Mesodermal cell (in vitro differentiated cells): ENCODE measurements around the gene SLC26A8.
"Not testable (repeated sequence)": the region's sequence is repeated elsewhere in the genome, so short reads cannot be mapped to it uniquely, and the experiment has no call there.

Source experiments
- H3K27ac ChIP-seq: 2 replicates; pipeline ENCODE4 v1.7.0; 2013; ENCODE audit warnings: mild to moderate bottlenecking, low read depth, low read length, moderate library complexity; ENCODE audit not compliant: severe bottlenecking
- H3K36me3 ChIP-seq: 2 replicates; pipeline ENCODE4 v1.7.1; 2013; ENCODE audit warnings: mild to moderate bottlenecking, low read length, moderate library complexity; ENCODE audit not compliant: control insufficient read depth, insufficient read depth
- H3K4me1 ChIP-seq: one replicate; pipeline ENCODE4 v1.7.1; 2013; ENCODE audit warnings: mild to moderate bottlenecking, low read length; ENCODE audit not compliant: insufficient read depth, control insufficient read depth, poor library complexity, severe bottlenecking
- H3K4me3 ChIP-seq: 2 replicates; pipeline ENCODE4 v1.7.0; 2013; ENCODE audit warnings: low read length, control low read depth, mild to moderate bottlenecking; ENCODE audit not compliant: insufficient read depth, poor library complexity, severe bottlenecking; ENCODE audit errors: extremely low read depth
- H3K9me3 ChIP-seq: 2 replicates; pipeline ENCODE4 v1.7.1; 2013; ENCODE audit warnings: mild to moderate bottlenecking, low read length, moderate library complexity; ENCODE audit not compliant: control insufficient read depth
- WGBS, 2 experiments: methylation state at CpG; one replicate each; pipeline ENCODE4 v1.1.5; 2013; ENCODE audit warnings: missing lambda C conversion rate in 2 of 2; ENCODE audit not compliant: insufficient coverage in 2 of 2; 5-methylcytosine and 5-hydroxymethylcytosine counted together

The SLC26A8 gene

DNA sequence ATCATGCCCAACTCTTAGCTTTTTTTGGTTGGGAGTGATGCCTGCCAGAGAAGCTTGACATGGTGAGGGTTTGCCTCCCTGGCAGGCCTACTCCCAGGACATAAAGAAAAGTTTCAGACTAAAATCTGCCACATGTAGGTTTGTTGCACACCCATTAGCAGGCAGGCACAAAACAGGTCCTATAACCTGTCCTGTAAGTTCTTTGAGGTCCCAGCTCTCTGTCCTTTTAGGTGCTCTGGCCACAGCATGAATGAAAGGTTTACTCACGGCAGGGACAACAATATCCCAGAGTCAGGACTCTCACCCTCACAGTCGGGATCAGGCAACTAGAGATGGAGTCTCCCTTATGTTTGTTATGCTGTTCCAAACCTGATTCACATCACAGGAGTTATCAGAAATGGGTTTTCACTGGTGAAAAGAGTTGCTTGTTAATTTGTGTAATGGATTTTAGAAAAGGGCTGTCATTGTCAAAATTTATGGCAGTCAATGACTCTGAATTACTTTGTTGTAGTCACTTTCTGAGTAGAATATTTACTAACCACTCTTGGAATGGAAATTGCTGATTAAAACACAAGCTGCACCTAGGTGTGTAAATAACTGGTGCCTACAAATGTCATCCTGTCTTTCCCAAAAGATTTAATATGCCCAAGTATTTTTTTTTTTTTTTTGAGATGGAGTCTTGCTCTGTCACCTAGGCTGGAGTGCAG is 97.8 kb downstream of the SLC26A8 start:
- no peaks in the 10 kb centered on the region for H3K36me3 ChIP-seq
- H3K4me1 ChIP-seq: no peaks in the 10 kb centered on the region
- no peaks in the 10 kb centered on the region for H3K9me3 ChIP-seq
- no peak overlapping the region for H3K27ac ChIP-seq
- WGBS, 2 experiments: 78% methylated on average over 2 of the region's 2 CpGs; no CpG with 5 or more reads in 1 of the 2 experiments
- H3K4me3 ChIP-seq: no peak overlapping the region

DNA sequence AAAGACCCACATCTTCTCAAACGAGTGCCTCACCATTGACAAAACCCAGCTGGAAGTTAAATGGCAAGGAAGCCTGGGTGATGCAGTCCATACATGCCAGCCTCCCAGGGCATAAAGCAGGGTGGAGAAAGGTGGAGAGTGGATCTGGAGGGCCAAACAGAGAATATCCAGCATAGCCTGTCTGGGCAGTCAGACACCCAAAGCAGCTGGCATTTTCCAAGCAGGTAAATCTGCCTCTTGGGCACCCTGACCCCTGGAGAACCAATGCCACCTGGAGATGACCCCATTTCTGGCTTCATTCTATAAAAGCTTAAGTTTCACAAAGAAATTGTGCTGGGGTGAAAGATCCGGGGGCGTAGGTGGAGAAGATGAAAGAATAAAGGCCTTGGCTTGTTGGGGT is 98.5 kb downstream of the SLC26A8 start:
- no peak overlapping the region for H3K27ac ChIP-seq
- H3K4me3 ChIP-seq: no peak overlapping the region
- no peaks in the 10 kb centered on the region for H3K36me3 ChIP-seq
- 82 to 94% methylated on average over 2 to 3 of the region's 3 CpGs for WGBS, 2 experiments
- H3K4me1 ChIP-seq: no peaks in the 10 kb centered on the region
- H3K9me3 ChIP-seq: no peaks in the 10 kb centered on the region

DNA sequence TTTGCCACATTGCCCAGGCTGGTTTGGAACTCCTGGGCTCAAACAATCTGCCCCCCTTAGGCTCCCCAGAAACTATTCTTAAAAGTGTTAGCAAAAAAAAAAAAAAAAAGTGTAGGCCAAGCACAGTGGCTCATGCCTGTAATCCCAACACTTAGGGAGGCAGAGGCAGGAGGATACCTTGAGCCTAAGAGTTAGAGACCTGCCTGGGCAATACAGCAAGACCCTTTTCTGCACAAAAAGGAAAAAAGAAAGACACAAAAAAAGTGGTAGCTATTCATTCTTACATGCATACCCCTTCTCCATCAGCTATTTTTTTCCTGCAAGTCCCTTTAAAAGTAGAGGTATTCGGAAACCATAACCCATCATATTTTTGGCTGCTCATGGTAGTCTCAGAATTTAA is 100.3 kb downstream of the SLC26A8 start:
- Histone ChIP-seq H3K36me3 (no peaks in the 10 kb centered on the region), H3K27ac (no peak overlapping the region), H3K4me3 (no peak overlapping the region), H3K4me1 (no peaks in the 10 kb centered on the region), H3K9me3 (no peaks in the 10 kb centered on the region)
- WGBS, 2 experiments: 83 to 100% methylated on average over 1 of the region's 1 CpG

GRCh38 chr6:35922139-35922554 is 102.3 kb downstream of the SLC26A8 start:
- no peaks in the 10 kb centered on the region for H3K9me3 ChIP-seq
- H3K4me1 ChIP-seq: no peaks in the 10 kb centered on the region
- no peak overlapping the region for H3K4me3 ChIP-seq
- no peak overlapping the region for H3K27ac ChIP-seq
- WGBS, 2 experiments: 78 to 94% methylated on average over 3 to 4 of the region's 5 CpGs
- peaks cover under 1% of the 10 kb centered on the region for H3K36me3 ChIP-seq

GRCh38 chr6:35920793-35921732 is 103.4 kb downstream of the SLC26A8 start, which contains the start of gene SRPK1:
TSS of gene SRPK1 (minus strand) at chr6:35921098. CDS start at chr6:35921056, 42 bp downstream.
- no peaks in the 10 kb centered on the region for H3K4me1 ChIP-seq
- H3K27ac ChIP-seq: peak within 1 kb of the TSS; percentile 18
- H3K9me3 ChIP-seq: no peaks in the 10 kb centered on the region
- H3K4me3 ChIP-seq: peak within 1 kb of the TSS; percentile 67
- 0 to 1% methylated on average over 35 to 49 of the region's 69 CpGs for WGBS, 2 experiments
- H3K36me3 ChIP-seq: peaks cover 9% of the 10 kb centered on the region

DNA sequence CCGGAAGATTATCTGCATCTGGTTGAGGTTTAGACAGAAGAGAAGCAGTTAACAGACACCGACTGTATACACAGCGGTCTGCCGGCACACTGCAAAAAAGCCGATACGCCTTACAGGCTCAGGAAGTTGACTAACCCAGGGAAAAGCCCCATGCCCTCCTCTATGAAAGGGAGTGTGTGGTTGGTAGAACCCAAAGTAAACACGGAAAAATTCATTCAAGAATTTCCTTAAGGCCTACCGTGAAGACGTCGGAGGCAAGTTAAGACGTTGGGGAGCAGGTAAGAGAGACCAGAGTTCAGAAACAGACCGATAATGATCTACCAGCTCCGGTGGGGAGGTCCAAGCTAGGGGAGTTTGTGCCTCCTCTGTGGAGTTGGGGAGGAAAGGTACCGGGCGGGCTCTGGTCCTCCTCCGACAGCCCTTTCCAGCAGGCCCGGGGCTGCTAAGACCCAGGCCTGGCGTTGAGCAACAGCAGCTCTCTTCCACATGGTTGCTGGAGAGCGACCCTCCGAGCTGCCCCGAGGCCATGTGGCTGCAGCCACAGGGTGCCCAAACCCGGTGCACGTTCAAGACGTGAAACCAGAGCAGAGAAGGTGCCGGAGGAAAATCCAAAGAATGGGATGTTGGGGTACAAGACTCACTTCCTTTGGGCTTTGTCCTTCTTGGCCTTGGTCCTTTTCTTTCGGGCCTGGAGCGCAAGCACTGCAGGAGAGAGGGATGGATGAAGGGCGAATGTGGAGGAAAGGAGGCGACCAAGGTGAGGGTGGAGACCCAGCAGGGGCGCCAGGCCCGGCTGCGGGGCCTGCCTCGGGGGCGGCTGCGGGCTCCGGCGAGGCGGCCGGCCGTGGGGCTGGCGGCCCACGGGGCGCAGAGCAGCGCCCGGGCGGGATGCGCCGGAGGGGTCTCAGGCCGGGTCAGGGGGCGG is 104.4 kb downstream of the SLC26A8 start:
- H3K27ac ChIP-seq: peak overlapping the region; percentile 18
- WGBS, 2 experiments: 0 to 1% methylated on average over 27 to 44 of the region's 50 CpGs
- H3K36me3 ChIP-seq: peaks cover 18% of the 10 kb centered on the region
- peak overlapping the region; percentile 67 for H3K4me3 ChIP-seq
- no peaks in the 10 kb centered on the region for H3K9me3 ChIP-seq
- H3K4me1 ChIP-seq: no peaks in the 10 kb centered on the region

DNA sequence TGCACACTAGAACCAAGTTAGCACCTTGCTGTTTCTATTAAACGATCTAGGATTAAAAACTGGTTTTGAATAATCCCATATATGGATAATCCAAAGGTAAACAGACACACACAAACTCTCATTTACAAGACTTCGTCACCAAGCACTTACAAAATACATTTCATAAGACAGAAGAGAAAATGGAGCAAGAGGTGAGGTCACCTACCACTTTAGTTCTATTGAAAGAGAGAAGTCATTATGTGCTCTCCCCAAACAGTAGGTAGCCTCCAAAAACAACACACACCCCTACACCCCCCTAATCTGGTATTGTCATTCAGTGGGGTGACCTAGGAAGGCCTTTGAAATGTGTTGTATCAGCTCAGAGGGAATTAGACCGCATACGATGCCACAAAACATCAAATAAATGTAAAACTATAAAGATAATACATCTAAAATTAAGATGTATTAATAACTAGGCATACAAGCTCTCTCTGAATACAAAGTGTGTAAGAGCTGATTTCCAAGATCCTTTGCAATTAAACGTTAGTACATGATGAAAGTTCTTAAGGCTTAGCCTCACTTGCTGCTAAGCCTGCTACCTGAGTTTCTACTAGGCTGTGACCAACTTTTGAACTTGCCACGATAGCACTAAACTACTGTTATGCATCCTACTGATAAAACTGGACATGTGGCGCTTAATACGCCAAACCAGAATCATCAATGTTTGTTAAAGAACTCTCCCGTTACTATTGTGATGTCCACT is 105.2 kb downstream of the SLC26A8 start:
- peak overlapping the region; percentile 67 for H3K4me3 ChIP-seq
- 3 to 20% methylated on average over 3 to 4 of the region's 9 CpGs for WGBS, 2 experiments
- H3K36me3 ChIP-seq: peaks cover 27% of the 10 kb centered on the region
- no peaks in the 10 kb centered on the region for H3K4me1 ChIP-seq
- H3K27ac ChIP-seq: no peak overlapping the region
- H3K9me3 ChIP-seq: no peaks in the 10 kb centered on the region

GRCh38 chr6:35916893-35917292 is 107.5 kb downstream of the SLC26A8 start:
- H3K9me3 ChIP-seq, H3K4me3 ChIP-seq, H3K4me1 ChIP-seq, H3K27ac ChIP-seq: not testable (repeated sequence)
- peaks cover 49% of the 10 kb centered on the region for H3K36me3 ChIP-seq
- whole genome bisulfite sequencing, 2 experiments: 94 to 96% methylated on average over 4 to 5 of the region's 6 CpGs

DNA sequence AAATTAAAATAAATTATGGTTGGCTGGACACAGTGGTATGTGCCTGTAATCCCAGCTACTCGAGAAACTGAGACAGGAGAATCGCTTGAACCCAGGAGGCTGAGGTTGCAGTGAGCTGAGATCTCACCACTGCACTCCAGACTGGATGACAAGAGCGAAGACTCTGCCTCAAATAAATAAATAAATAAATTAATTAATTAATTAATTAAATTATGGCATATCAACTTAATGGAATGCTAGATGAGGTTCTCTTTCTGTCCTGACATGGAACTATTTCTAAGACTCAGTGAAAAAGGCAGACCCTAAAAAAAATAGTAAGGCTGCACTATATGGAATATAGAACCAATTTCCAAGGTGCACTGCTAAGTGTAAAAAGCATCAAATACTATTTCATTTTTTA is 108.4 kb downstream of the SLC26A8 start:
- Histone ChIP-seq H3K36me3 (peaks cover 58% of the 10 kb centered on the region), H3K4me1 (no peaks in the 10 kb centered on the region)
- 100% methylated on average over 2 of the region's 3 CpGs; no CpG with 5 or more reads in 1 of the 2 experiments for WGBS, 2 experiments

More for the DNA sequence above, 108.4 kb downstream of the SLC26A8 start:
- H3K27ac ChIP-seq: no peak overlapping the region
- H3K4me3 ChIP-seq: no peak overlapping the region
- peaks cover 7% of the 10 kb centered on the region for H3K9me3 ChIP-seq
